SK-N-SH (cell line): ENCODE data around the gene SH3GL2.

ENCODE experiments used
- EP300 ChIP-seq, 2 experiments: IDR thresholded peaks; 2 replicates each; pipeline versions ENCODE4 v1.4.0 to v1.6.1; 2012; ENCODE audit warnings: borderline replicate concordance in 1 of 2, low read depth in 1 of 2, low read length in 1 of 2
- TF ChIP-seq, protein P1 (sequence below): fragments of 200-600 bp; sonication (generic); IDR thresholded peaks from 2 replicates; pipeline ENCODE4 v1.6.1; 2017; ENCODE audit warnings: antibody characterized with exemption, mild to moderate bottlenecking, moderate library complexity

DNA sequence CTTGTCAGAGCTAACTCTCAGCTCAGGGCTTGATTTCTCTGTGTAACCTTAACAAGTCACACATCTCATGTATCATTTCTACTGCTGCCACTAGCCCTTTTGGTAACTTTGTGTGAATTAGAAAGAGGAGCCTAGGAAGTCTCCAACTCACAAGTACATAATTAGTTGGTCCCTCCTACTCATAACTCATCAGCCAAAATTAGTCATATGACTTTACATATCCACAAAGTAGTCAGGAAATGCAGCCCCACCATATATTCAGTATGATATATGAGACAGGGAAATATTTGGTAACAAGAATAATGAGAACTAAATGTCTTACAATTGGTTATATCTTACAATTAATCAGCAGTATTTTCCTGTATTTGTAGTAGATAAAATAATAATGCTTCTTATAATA is 250.2 kb downstream of the SH3GL2 start:
- TF ChIP-seq, protein P1, sequence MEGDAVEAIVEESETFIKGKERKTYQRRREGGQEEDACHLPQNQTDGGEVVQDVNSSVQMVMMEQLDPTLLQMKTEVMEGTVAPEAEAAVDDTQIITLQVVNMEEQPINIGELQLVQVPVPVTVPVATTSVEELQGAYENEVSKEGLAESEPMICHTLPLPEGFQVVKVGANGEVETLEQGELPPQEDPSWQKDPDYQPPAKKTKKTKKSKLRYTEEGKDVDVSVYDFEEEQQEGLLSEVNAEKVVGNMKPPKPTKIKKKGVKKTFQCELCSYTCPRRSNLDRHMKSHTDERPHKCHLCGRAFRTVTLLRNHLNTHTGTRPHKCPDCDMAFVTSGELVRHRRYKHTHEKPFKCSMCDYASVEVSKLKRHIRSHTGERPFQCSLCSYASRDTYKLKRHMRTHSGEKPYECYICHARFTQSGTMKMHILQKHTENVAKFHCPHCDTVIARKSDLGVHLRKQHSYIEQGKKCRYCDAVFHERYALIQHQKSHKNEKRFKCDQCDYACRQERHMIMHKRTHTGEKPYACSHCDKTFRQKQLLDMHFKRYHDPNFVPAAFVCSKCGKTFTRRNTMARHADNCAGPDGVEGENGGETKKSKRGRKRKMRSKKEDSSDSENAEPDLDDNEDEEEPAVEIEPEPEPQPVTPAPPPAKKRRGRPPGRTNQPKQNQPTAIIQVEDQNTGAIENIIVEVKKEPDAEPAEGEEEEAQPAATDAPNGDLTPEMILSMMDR = no peak
- TF ChIP-seq EP300 (IDR thresholded peaks at IDR 0.05; ENCODE audit: borderline replicate concordance in 1 of 2, low read depth in 1 of 2, low read length in 1 of 2) = no peak
